ENCODE measurements around the gene HEYL. TPM values are rescaled to one million over a fixed set of nuclear protein-coding genes. Genes with fewer than 3 reads are reported as not detected.

HEYL gene
- total RNA-seq, 5 donors from 2014 or later (not counting 1 experiment from before 2014, with no cell fraction given): 0.15 to 0.25 TPM; not detected in 3

- peak overlapping the region; percentile 34 to 63 (median 34) for H3K4me3 Mint-ChIP-seq
- peaks cover 18 to 41% of the 10 kb centered on the region in 2 donors for H3K27me3 Mint-ChIP-seq
- peak in 1 of 35 experiments; percentile 13 for DNase-seq
- H3K27ac ChIP-seq (ENCODE audit: low read length): no peak overlapping the region
- no peaks in the 10 kb centered on the region for H3K36me3 Mint-ChIP-seq
- ChIA-PET POLR2A (interaction anchor here in 1 of 2 donors (0.6 to 1.2 kb wide), 2 partner anchors 20 to 592 kb away, joined by 3 to 4 read pairs; partner anchors contain the start of gene HPCAL4), CTCF (interaction anchor here (0.8 to 1.6 kb wide), 4 partner anchors 9 to 65 kb away, joined by 3 to 10 read pairs (median 4); no protein-coding TSS in a partner anchor)
- peaks cover 0 to 20% of the 10 kb centered on the region in 2 experiments for H3K4me1 ChIP-seq (ENCODE audit: control insufficient read depth in 1 of 2, extremely low read depth in 1 of 2, insufficient read depth in 2 of 2, low read length in 2 of 2)
- no peaks in the 10 kb centered on the region for H3K9me3 ChIP-seq
- ATAC-seq (replicated peaks in 1 of 4): peak; percentile 16 to 24 (median 22)
- H3K27me3 ChIP-seq (replicated peaks in 1 of 2; ENCODE audit: control insufficient read depth in 2 of 2, extremely low read depth in 1 of 2, insufficient read depth in 2 of 2, low read length in 1 of 2): peaks cover 10 to 55% of the 10 kb centered on the region in 2 experiments
- peaks cover 6 to 9% (median 8%) of the 10 kb centered on the region in 3 donors for H3K4me1 Mint-ChIP-seq
- H3K36me3 ChIP-seq (ENCODE audit: control insufficient read depth in 2 of 2, extremely low read depth in 1 of 2, insufficient read depth in 1 of 2, low read length in 1 of 2): no peaks in the 10 kb centered on the region
- peak overlapping the region; percentile 7 to 10 for H3K4me3 ChIP-seq (ENCODE audit: control insufficient read depth in 1 of 2, extremely low read depth in 1 of 2, low read length in 1 of 2)
- 9% methylated on average over 26 of the region's 26 CpGs for WGBS (ENCODE audit: insufficient coverage)
- no peak overlapping the region for H3K27ac Mint-ChIP-seq
- H3K9me3 Mint-ChIP-seq: no peaks in the 10 kb centered on the region
Observed at GRCh38 chr1:39671433-39671792, 32.0 kb upstream of the HEYL start.

DNA sequence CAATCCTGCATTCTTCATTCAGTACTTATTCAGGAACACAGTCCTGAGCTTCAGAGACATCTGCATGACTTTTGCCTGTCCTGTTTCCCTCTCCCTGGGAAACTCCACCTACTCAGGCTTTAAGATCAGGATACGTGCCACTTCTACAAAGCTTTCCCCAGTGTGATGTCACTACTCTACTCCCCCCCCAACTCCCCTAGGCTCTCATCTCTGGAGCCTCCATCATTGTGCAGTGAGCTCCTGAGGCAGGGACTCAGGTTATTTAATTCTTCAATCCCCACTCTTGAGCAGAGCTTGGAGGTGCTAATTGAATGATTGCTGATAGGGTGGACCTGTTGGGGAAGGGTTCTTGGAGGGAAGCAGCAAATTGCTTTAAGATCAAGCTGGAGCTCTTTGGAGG lies 31.2 kb upstream of the HEYL start:
- 80% methylated on average over 1 of the region's 1 CpG for WGBS (ENCODE audit: insufficient coverage)
- Mint-ChIP-seq H3K27ac (no peak overlapping the region), H3K4me1 (peaks cover 6 to 9% (median 8%) of the 10 kb centered on the region in 3 donors), H3K27me3 (peaks cover 18 to 41% of the 10 kb centered on the region in 2 donors), H3K4me3 (peak overlapping the region; percentile 28 to 63 (median 59)), H3K9me3 (no peaks in the 10 kb centered on the region), H3K36me3 (no peaks in the 10 kb centered on the region)
- H3K9me3 ChIP-seq: no peaks in the 10 kb centered on the region
- no peak overlapping the region for H3K27ac ChIP-seq (ENCODE audit: low read length)
- ChIA-PET POLR2A (interaction anchor here (0.6 to 1.2 kb wide), 2 partner anchors 20 to 1873 kb away, joined by 3 to 4 read pairs; partner anchors contain the start of gene HPCAL4 (in 1 of the 2)), CTCF (interaction anchor here (0.6 to 2.1 kb wide), 6 partner anchors 10 to 98 kb away, joined by 3 to 8 read pairs (median 3); no protein-coding TSS in a partner anchor)
- DNase-seq: no peak
- H3K4me3 ChIP-seq (ENCODE audit: control insufficient read depth in 1 of 2, extremely low read depth in 1 of 2, low read length in 1 of 2): no peak overlapping the region
- no peaks in the 10 kb centered on the region for H3K36me3 ChIP-seq (ENCODE audit: control insufficient read depth in 2 of 2, extremely low read depth in 1 of 2, insufficient read depth in 1 of 2, low read length in 1 of 2)
- peaks cover 0 to 20% of the 10 kb centered on the region in 2 experiments for H3K4me1 ChIP-seq (ENCODE audit: control insufficient read depth in 1 of 2, extremely low read depth in 1 of 2, insufficient read depth in 2 of 2, low read length in 2 of 2)
- ATAC-seq (replicated peaks in 1 of 4): no peak
- peaks cover 10 to 61% of the 10 kb centered on the region in 2 experiments for H3K27me3 ChIP-seq (replicated peaks in 1 of 2; ENCODE audit: control insufficient read depth in 2 of 2, extremely low read depth in 1 of 2, insufficient read depth in 2 of 2, low read length in 1 of 2)

DNA sequence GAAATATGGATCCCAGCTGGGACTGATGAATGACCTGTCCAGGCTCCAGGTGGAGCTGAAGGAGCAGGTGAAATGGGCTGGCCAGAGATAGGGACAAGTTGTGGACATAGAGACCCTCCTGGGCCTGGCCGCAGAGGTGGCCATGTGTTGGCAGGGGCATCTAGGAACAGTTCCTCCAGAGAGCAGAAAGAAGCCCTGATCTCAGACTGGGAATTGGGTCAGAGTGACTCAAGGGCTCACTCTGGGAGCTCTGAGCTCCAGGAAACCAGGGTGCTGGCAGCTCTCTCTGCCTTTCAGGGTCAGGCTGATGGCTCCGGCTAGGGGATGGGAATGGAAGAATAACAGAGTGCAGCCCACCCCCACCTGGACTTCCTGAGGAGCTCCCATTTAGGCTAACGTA lies 29.5 kb upstream of the HEYL start:
- peaks cover 6 to 9% (median 8%) of the 10 kb centered on the region in 3 donors for H3K4me1 Mint-ChIP-seq
- 94% methylated on average over 2 of the region's 3 CpGs for WGBS (ENCODE audit: insufficient coverage)
- Histone ChIP-seq H3K4me1 (ENCODE audit: control insufficient read depth in 1 of 2, extremely low read depth in 1 of 2, insufficient read depth in 2 of 2, low read length in 2 of 2) (peaks cover 0 to 20% of the 10 kb centered on the region in 2 experiments), H3K36me3 (ENCODE audit: control insufficient read depth in 2 of 2, extremely low read depth in 1 of 2, insufficient read depth in 1 of 2, low read length in 1 of 2) (no peaks in the 10 kb centered on the region), H3K27ac (ENCODE audit: low read length) (no peak overlapping the region), H3K27me3 (replicated peaks in 1 of 2; ENCODE audit: control insufficient read depth in 2 of 2, extremely low read depth in 1 of 2, insufficient read depth in 2 of 2, low read length in 1 of 2) (peaks cover 10 to 57% of the 10 kb centered on the region in 2 experiments), H3K9me3 (no peaks in the 10 kb centered on the region), H3K4me3 (ENCODE audit: control insufficient read depth in 1 of 2, extremely low read depth in 1 of 2, low read length in 1 of 2) (no peak overlapping the region)
- ATAC-seq (replicated peaks in 1 of 4): no peak
- DNase-seq: no peak
- H3K9me3 Mint-ChIP-seq: no peaks in the 10 kb centered on the region
- H3K36me3 Mint-ChIP-seq: no peaks in the 10 kb centered on the region
- H3K27ac Mint-ChIP-seq: no peak overlapping the region
- CTCF ChIA-PET: interaction anchor here (0.7 to 2.1 kb wide), 3 partner anchors 11 to 1280 kb away, joined by 3 to 8 read pairs (median 3); partner anchors contain the start of gene HPCAL4 (in 1 of the 2)
- H3K27me3 Mint-ChIP-seq: peaks cover 18 to 41% of the 10 kb centered on the region in 2 donors
- POLR2A ChIA-PET: interaction anchor here (0.6 to 0.7 kb wide), 3 partner anchors 24 to 571 kb away, joined by 3 to 4 read pairs (median 3); no protein-coding TSS in a partner anchor
- H3K4me3 Mint-ChIP-seq: no peak overlapping the region

GRCh38 chr1:39668111-39668510 lies 28.7 kb upstream of the HEYL start:
- H3K4me1 ChIP-seq (ENCODE audit: control insufficient read depth in 1 of 2, extremely low read depth in 1 of 2, insufficient read depth in 2 of 2, low read length in 2 of 2): peaks cover 0 to 20% of the 10 kb centered on the region in 2 experiments
- Mint-ChIP-seq H3K4me1 (peaks cover 6 to 9% (median 8%) of the 10 kb centered on the region in 3 donors), H3K4me3 (no peak overlapping the region), H3K9me3 (no peaks in the 10 kb centered on the region), H3K36me3 (no peaks in the 10 kb centered on the region), H3K27ac (no peak overlapping the region), H3K27me3 (peaks cover 18 to 41% of the 10 kb centered on the region in 2 donors)
- no peak for ATAC-seq (replicated peaks in 1 of 4)
- DNase-seq: no peak
- CTCF ChIA-PET: interaction anchor here in 1 of 2 donors (1.1 kb wide), 1 partner anchor 10 kb away, joined by 3 read pairs; no protein-coding TSS in a partner anchor
- no peaks in the 10 kb centered on the region for H3K36me3 ChIP-seq (ENCODE audit: control insufficient read depth in 2 of 2, extremely low read depth in 1 of 2, insufficient read depth in 1 of 2, low read length in 1 of 2)
- no peak overlapping the region for H3K4me3 ChIP-seq (ENCODE audit: control insufficient read depth in 1 of 2, extremely low read depth in 1 of 2, low read length in 1 of 2)
- H3K27me3 ChIP-seq (replicated peaks in 1 of 2; ENCODE audit: control insufficient read depth in 2 of 2, extremely low read depth in 1 of 2, insufficient read depth in 2 of 2, low read length in 1 of 2): peaks cover 4 to 55% of the 10 kb centered on the region in 2 experiments
- POLR2A ChIA-PET: no interaction called here
- H3K9me3 ChIP-seq: no peaks in the 10 kb centered on the region
- WGBS (ENCODE audit: insufficient coverage): 96% methylated on average over 3 of the region's 3 CpGs
- no peak overlapping the region for H3K27ac ChIP-seq (ENCODE audit: low read length)

- H3K4me1 ChIP-seq (ENCODE audit: control insufficient read depth in 1 of 2, extremely low read depth in 1 of 2, insufficient read depth in 2 of 2, low read length in 2 of 2): peaks cover 0 to 9% of the 10 kb centered on the region in 2 experiments
- no peak overlapping the region for H3K4me3 Mint-ChIP-seq
- no peaks in the 10 kb centered on the region for H3K9me3 Mint-ChIP-seq
- H3K27me3 ChIP-seq (replicated peaks in 1 of 2; ENCODE audit: control insufficient read depth in 2 of 2, extremely low read depth in 1 of 2, insufficient read depth in 2 of 2, low read length in 1 of 2): peaks cover 4 to 45% of the 10 kb centered on the region in 2 experiments
- no peaks in the 10 kb centered on the region for H3K36me3 ChIP-seq (ENCODE audit: control insufficient read depth in 2 of 2, extremely low read depth in 1 of 2, insufficient read depth in 1 of 2, low read length in 1 of 2)
- H3K27ac ChIP-seq (ENCODE audit: low read length): no peak overlapping the region
- peaks cover 18 to 32% of the 10 kb centered on the region in 2 donors for H3K27me3 Mint-ChIP-seq
- no peaks in the 10 kb centered on the region for H3K9me3 ChIP-seq
- H3K4me1 Mint-ChIP-seq: peaks cover 5 to 6% (median 6%) of the 10 kb centered on the region in 3 donors
- WGBS (ENCODE audit: insufficient coverage): 16% methylated on average over 2 of the region's 3 CpGs
- H3K27ac Mint-ChIP-seq: no peak overlapping the region
- ATAC-seq (replicated peaks in 1 of 4): no peak
- CTCF ChIA-PET: interaction anchor here (0.6 to 0.8 kb wide), 4 partner anchors 8 to 1371 kb away, joined by 3 to 5 read pairs (median 4); no protein-coding TSS in a partner anchor
- H3K36me3 Mint-ChIP-seq: no peaks in the 10 kb centered on the region
- POLR2A ChIA-PET: interaction anchor here in 1 of 2 donors (0.6 kb wide), 3 partner anchors 19 to 69 kb away, joined by 4 to 10 read pairs (median 6); no protein-coding TSS in a partner anchor
- no peak overlapping the region for H3K4me3 ChIP-seq (ENCODE audit: control insufficient read depth in 1 of 2, extremely low read depth in 1 of 2, low read length in 1 of 2)
- DNase-seq: no peak
Observed at GRCh38 chr1:39666772-39667171, 27.3 kb upstream of the HEYL start.

- ChIA-PET POLR2A (no interaction called here), CTCF (no interaction called here)
- 92% methylated on average over 2 of the region's 8 CpGs for WGBS (ENCODE audit: insufficient coverage)
Observed at GRCh38 chr1:39663559-39663958, 24.1 kb upstream of the HEYL start.

More at GRCh38 chr1:39663559-39663958, 24.1 kb upstream of the HEYL start:
- H3K27ac ChIP-seq (ENCODE audit: low read length): no peak overlapping the region
- no peaks in the 10 kb centered on the region for H3K4me1 ChIP-seq (ENCODE audit: control insufficient read depth in 1 of 2, extremely low read depth in 1 of 2, insufficient read depth in 2 of 2, low read length in 2 of 2)
- ATAC-seq (replicated peaks in 1 of 4) (no peak), DNase-seq (no peak)
- peaks cover 0 to 18% of the 10 kb centered on the region in 2 experiments for H3K27me3 ChIP-seq (replicated peaks in 1 of 2; ENCODE audit: control insufficient read depth in 2 of 2, extremely low read depth in 1 of 2, insufficient read depth in 2 of 2, low read length in 1 of 2)
- H3K9me3 ChIP-seq: no peaks in the 10 kb centered on the region
- H3K4me3 Mint-ChIP-seq: no peak overlapping the region
- H3K36me3 ChIP-seq (ENCODE audit: control insufficient read depth in 2 of 2, extremely low read depth in 1 of 2, insufficient read depth in 1 of 2, low read length in 1 of 2): no peaks in the 10 kb centered on the region
- H3K4me1 Mint-ChIP-seq: no peaks in the 10 kb centered on the region
- H3K27ac Mint-ChIP-seq: no peak overlapping the region
- no peaks in the 10 kb centered on the region for H3K9me3 Mint-ChIP-seq
- H3K36me3 Mint-ChIP-seq: no peaks in the 10 kb centered on the region
- H3K4me3 ChIP-seq (ENCODE audit: control insufficient read depth in 1 of 2, extremely low read depth in 1 of 2, low read length in 1 of 2): no peak overlapping the region
- H3K27me3 Mint-ChIP-seq: peaks cover 5 to 8% of the 10 kb centered on the region in 2 donors

Data from T-cell (primary cell).